Psoas muscle (tissue), 8 donors: Measurements from ENCODE around the gene SLC2A9. TPM values are rescaled to one million over a fixed set of nuclear protein-coding genes. Genes with fewer than 3 reads are reported as not detected.

Source experiments
- ATAC-seq, 4 donors: fragments of 200-7000 bp; cut with Tn5 transposase; one replicate each; pipeline ENCODE4 v1.9.1; 2020; ENCODE audit warnings: moderate library complexity in 3 of 4, mild to moderate bottlenecking in 2 of 4
- DNase-seq, 2 donors: peaks; one replicate each; pipeline ENCODE4 v3.0.0-alpha.2; 2020
- H3K27ac ChIP-seq: fragments of 200-600 bp; one replicate; pipeline ENCODE4 v1.8.0; 2022
- H3K27me3 ChIP-seq, 3 donors: fragments of 200-600 bp in 1 of 3; one replicate each; pipeline versions ENCODE4 v1.6.1 to v1.8.0; 2013 to 2022; ENCODE audit warnings: low read length in 2 of 3, mild to moderate bottlenecking in 2 of 3, moderate library complexity in 1 of 3; ENCODE audit not compliant: insufficient read depth in 3 of 3
- H3K36me3 ChIP-seq, 2 donors: fragments of 200-600 bp in 1 of 2; one replicate each; pipeline versions ENCODE4 v1.6.1 to v1.8.0; 2013 to 2022; ENCODE audit warnings: low read depth in 1 of 2, mild to moderate bottlenecking in 1 of 2, moderate library complexity in 1 of 2; ENCODE audit not compliant: insufficient read depth in 1 of 2
- H3K4me1 ChIP-seq: fragments of 200-600 bp; one replicate; pipeline ENCODE4 v1.8.0; 2022
- H3K4me3 ChIP-seq: fragments of 200-600 bp; one replicate; pipeline ENCODE4 v1.8.0; 2022; ENCODE audit warnings: mild to moderate bottlenecking
- H3K9me3 ChIP-seq: fragments of 200-600 bp; one replicate; pipeline ENCODE4 v1.8.0; 2022
- WGBS, 3 donors: extraction: QIAGEN DNeasy Blood & Tissue Kit; methylation state at CpG; one replicate each; pipeline versions ENCODE4 v1.1.6 to v1.1.7; 2013; 5-methylcytosine and 5-hydroxymethylcytosine counted together
- intact Hi-C, 2 donors: fragments of 100-400 bp; cut with DNase I; formaldehyde crosslinking; loops; one replicate each; pipeline versions ENCODE4 v1.11.0 to v1.14.2; 2022
- polyA plus RNA-seq, 3 donors: library from polyadenylated mRNA; stranded (reverse); fragments of 200-250 nt; gene quantifications; one replicate each; pipeline ENCODE4 v1.2.3, GENCODE V29; 2013
- total RNA-seq, 4 donors: library from RNA; stranded (reverse); fragmentation: NEBNext Ultra II Directional in 2 of 4; extraction: Animal tissue kit (Norgen Biotek cat#: 25700) in 2 of 4; gene quantifications; one replicate each; pipeline versions ENCODE4 v1.2.1 to v1.2.4, GENCODE V29; 2021 to 2023
- TF ChIP-seq, protein P1 (sequence below): fragments of 200-600 bp; IDR thresholded peaks from one replicate; pipeline ENCODE4 v1.8.0; 2022; ENCODE audit warnings: antibody characterized with exemption
- donor health status: healthy with polysubstance abuse.
- donor health status: DM: no; HTN: no; CAD: no; lungs with moderate emphysema.
- donor health status: Bipolar disorder and iron deficiency.
- donor health status: healthy.
- donor health status: DM: yes; HTN: yes; CAD: no.
- donor health status: DM: no; HTN: no; CAD: no.
- donor health status: DM: no; HTN: no; CAD: no.
- donor health status: DM: yes; HTN: yes; CAD: no.

The SLC2A9 gene
- total and polyA plus RNA-seq, 7 donors: 0.37 to 2.7 (median 1.3) TPM

DNA sequence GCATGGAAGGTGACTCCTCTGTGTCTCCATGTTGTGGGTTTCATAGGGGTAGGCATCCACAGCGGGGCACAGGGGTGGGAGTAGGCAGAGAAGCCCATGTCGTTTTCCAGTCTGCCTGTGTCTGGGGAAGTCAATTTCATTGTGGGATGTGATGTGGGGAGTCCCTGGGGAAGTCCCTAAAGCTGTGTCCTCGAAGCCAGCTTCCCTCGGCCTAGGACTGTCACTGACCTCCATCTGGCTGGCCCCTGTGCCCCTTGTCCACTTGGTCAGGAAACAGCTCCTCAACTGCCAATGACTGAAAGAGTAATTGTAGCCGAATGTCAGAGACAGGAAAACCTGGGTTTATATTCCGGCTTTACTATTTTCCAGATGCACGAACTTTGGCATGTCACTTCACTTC is 130.2 kb downstream of the SLC2A9 start:
- TF ChIP-seq, protein P1, sequence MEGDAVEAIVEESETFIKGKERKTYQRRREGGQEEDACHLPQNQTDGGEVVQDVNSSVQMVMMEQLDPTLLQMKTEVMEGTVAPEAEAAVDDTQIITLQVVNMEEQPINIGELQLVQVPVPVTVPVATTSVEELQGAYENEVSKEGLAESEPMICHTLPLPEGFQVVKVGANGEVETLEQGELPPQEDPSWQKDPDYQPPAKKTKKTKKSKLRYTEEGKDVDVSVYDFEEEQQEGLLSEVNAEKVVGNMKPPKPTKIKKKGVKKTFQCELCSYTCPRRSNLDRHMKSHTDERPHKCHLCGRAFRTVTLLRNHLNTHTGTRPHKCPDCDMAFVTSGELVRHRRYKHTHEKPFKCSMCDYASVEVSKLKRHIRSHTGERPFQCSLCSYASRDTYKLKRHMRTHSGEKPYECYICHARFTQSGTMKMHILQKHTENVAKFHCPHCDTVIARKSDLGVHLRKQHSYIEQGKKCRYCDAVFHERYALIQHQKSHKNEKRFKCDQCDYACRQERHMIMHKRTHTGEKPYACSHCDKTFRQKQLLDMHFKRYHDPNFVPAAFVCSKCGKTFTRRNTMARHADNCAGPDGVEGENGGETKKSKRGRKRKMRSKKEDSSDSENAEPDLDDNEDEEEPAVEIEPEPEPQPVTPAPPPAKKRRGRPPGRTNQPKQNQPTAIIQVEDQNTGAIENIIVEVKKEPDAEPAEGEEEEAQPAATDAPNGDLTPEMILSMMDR: no peak
- Histone ChIP-seq H3K27ac (no peak overlapping the region), H3K4me1 (no peaks in the 10 kb centered on the region), H3K36me3 (no peaks in the 10 kb centered on the region), H3K9me3 (no peaks in the 10 kb centered on the region), H3K4me3 (no peak overlapping the region), H3K27me3 (no peaks in the 10 kb centered on the region)
- intact Hi-C loops: loop anchor here in 1 of 2 donors (10.0 kb wide), 1 partner anchor 174 kb away; no protein-coding TSS in a partner anchor
- WGBS, 3 donors: 70 to 77% (median 71%) methylated on average over 7 of the region's 7 CpGs
- ATAC-seq: no peak
- DNase-seq: no peak

- no peaks in the 10 kb centered on the region for H3K27me3 ChIP-seq
- ATAC-seq (no peak), DNase-seq (no peak)
- H3K4me3 ChIP-seq: no peak overlapping the region
- TF ChIP-seq, protein P1: no peak
- no peaks in the 10 kb centered on the region for H3K9me3 ChIP-seq
- no peaks in the 10 kb centered on the region for H3K36me3 ChIP-seq
- intact Hi-C loops: no loop called here
- 72 to 83% (median 82%) methylated on average over 4 of the region's 4 CpGs for WGBS, 3 donors
- H3K27ac ChIP-seq: no peak overlapping the region
- H3K4me1 ChIP-seq: no peaks in the 10 kb centered on the region
Observed at GRCh38 chr4:9889306-9889705, 132.0 kb downstream of the SLC2A9 start.

GRCh38 chr4:9885958-9886357 is 135.3 kb downstream of the SLC2A9 start:
- TF ChIP-seq, protein P1: no peak

DNA sequence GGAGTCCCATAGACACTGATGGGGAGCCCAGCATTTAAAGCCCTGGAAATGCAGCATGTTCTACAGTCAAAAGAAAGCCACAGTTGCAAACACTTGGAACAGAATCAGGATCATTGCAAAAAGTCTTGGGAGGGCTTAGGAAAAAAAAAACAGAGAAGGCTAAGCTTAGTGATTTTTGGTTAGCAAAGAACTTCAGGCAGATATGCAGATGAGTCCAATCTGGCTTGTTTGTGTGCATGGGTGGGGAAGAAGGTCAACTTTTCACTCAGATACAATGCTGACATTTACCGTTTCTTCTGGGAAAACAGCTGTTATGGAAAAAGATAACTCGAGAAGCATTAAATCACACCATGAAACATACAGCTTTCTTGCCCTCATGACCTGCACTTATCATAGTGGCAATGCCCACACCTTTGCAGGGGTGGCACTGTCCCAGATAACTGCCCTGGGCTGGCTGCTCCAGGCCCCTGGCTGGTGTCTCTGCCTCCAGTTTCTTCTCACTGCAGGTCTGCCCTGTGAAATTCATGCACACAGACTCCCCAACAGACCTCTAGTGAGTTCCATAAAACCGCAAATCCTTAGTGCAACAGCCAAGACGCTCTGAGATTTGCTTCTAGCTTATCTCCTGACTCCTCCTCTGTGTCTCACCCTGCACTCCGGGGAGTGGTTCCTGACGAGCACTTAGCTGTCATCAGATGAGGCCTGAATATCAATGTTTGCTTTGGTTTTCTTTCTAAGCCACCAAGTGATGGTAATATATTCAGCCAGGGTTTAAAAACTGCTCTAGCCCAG is 140.7 kb downstream of the SLC2A9 start:
- intact Hi-C loops: no loop called here

More at GRCh38 chr4:9885958-9886357, 135.3 kb downstream of the SLC2A9 start:
- Histone ChIP-seq H3K4me1 (no peaks in the 10 kb centered on the region), H3K27ac (no peak overlapping the region), H3K4me3 (no peak overlapping the region), H3K9me3 (no peaks in the 10 kb centered on the region), H3K27me3 (no peaks in the 10 kb centered on the region), H3K36me3 (no peaks in the 10 kb centered on the region)
- 94% methylated on average over 5 of the region's 5 CpGs for WGBS, 3 donors
- intact Hi-C loops: no loop called here
- DNase-seq (no peak), ATAC-seq (no peak)

More for the DNA sequence above, 140.7 kb downstream of the SLC2A9 start:
- Histone ChIP-seq H3K9me3 (no peaks in the 10 kb centered on the region), H3K27me3 (no peaks in the 10 kb centered on the region), H3K4me1 (no peaks in the 10 kb centered on the region), H3K36me3 (no peaks in the 10 kb centered on the region), H3K4me3 (no peak overlapping the region), H3K27ac (no peak overlapping the region)
- DNase-seq (no peak), ATAC-seq (no peak)
- TF ChIP-seq, protein P1: no peak
- 50 to 61% (median 52%) methylated on average over 6 of the region's 6 CpGs for WGBS, 3 donors
